Activated CD4-positive, alpha-beta T cell treated with anti-CD3 and anti-CD28 coated beads, Interleukin-2, amount 50 U/mL, for 16 hours (primary cell): ENCODE measurements around the gene GPER1.

Source experiments
- DNase-seq: peaks from one replicate; pipeline ENCODE4 v3.0.0-alpha.2; 2020

GPER1 gene

GRCh38 chr7:1090686-1091643 lies 3.1 kb downstream of the GPER1 start:
- no peak for DNase-seq

- DNase-seq = no peak
Observed at GRCh38 chr7:1091644-1092027, 3.7 kb downstream of the GPER1 start.

GRCh38 chr7:1092161-1092632 lies 4.3 kb downstream of the GPER1 start:
- DNase-seq = no peak

DNA sequence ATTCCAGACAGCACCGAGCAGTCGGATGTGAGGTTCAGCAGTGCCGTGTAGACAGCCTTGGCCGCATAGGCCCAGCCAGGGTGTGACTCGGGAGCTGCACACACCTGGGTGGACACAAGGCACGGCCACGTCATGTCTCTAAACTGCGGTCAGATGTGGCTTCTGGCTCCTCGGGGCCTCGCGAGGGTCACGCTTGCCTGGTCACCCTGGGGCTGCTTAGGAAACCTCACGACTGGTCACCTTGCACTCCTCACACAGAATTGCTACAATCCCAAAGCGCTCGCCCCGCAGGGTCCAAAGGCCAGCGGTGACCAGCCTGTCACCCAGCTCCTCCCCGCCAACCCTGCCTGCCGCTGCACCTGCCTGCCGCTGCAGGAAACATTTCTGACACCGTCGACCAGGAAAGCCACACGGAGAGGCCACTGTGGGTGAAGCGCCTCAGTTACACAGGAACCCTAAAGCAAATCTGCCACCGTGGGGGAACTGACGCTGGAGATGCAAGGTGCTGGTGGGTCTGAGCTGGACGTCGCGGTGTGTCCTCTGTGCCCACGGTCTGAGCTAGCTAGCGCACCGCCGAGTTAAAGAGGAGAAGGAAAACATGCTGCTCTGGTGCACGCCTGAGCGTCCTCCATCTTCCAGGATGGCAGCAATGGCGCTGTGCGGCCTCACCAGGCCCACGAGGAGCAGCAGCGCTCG lies 5.0 kb downstream of the GPER1 start:
- no peak for DNase-seq

DNA sequence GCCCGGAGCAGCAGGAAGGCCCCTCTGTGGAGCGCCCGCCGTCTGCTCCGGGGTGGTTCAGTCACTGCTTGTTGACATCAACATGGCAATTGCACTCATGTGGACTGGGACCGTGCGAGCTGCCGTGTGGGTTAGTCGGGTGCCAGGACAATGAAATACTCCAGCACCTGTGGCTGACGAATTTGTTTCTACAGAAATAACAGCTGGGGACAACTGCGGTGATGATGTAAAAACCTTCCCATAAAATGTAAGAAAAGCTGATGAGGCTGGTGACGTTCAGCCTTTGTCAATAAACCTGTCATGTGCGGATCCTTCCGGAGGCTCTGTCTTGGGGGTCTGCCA lies 5.6 kb downstream of the GPER1 start:
- no peak for DNase-seq

DNA sequence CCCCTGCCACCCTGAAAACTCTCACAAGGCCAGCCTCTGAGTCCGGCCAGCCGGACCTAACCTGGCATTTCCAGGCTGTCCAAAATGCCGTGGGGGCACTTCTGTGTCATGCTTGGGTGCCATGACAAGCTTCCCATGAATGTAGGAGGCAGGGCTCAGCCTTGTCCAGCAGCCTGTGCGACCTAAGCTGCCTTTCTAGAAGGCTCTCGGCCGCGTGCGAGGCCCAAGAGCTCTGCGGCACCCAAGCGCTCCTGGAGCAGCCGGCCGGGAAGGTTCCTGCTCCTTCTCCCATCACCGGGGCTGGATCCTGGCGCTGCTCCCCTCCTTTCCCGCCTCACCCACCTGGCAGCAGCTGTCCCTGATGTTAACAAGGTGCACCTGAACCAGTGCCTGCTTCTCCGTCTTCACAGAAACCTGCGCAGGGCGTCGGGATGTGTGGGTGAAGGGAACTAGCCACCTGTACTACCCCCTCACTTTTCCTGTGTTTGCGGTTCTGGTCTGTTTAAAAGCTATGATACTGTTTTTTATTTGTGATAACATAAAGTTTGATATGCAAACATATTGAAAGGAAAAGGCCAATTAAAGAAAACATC lies 6.1 kb downstream of the GPER1 start:
- DNase-seq = no peak

- no peak for DNase-seq
Observed at GRCh38 chr7:1094870-1095269, 7.0 kb downstream of the GPER1 start.

GRCh38 chr7:1095621-1096155 lies 7.8 kb downstream of the GPER1 start:
- DNase-seq = no peak

GRCh38 chr7:1096156-1097119 lies 8.5 kb downstream of the GPER1 start:
- no peak for DNase-seq

GRCh38 chr7:1097120-1097504 lies 9.2 kb downstream of the GPER1 start:
- DNase-seq = no peak

GRCh38 chr7:1098243-1099153 lies 10.6 kb downstream of the GPER1 start:
- no peak for DNase-seq

DNA sequence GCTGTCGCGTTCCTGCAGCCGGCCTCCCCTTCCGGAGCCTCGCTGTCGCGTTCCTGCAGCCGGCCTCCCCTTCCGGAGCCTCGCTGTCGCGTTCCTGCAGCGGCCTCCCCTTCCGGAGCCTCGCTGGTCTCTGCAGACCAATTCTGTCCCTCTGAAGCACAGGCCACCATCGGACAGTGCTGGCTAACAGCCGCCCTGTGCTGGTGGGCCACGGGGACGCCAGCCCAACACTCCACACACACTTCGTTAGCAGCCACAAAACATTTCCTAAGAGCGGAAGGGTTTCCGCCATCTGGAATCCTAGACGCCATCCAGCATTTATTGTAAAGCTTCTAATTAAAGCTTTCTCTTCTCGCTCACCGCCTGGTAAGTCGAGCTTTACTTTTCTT lies 11.2 kb downstream of the GPER1 start:
- DNase-seq = no peak

DNA sequence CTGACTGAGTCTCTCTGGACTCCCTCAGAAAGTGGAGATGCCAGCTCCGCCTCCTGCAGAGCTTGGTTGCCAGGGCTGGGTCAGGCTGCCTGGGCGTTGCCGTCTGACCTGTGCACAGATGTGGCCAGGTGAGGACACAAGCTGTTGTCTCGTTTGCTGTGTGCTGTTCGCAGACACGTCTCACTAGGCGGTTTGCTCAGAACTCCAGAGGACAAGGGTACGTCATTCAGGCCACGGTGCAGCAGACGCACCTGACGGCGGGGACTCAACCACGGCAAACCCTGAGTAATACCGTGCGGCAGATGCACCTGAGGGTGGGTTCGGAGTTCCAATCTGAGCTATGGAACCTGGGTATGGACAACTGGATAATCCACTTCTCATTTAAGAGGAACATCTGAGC lies 11.7 kb downstream of the GPER1 start:
- DNase-seq = no peak

GRCh38 chr7:1100386-1100785 lies 12.5 kb downstream of the GPER1 start:
- no peak for DNase-seq

- no peak for DNase-seq
Observed at GRCh38 chr7:1100834-1101562, 13.1 kb downstream of the GPER1 start.

GRCh38 chr7:1101563-1102431 lies 13.9 kb downstream of the GPER1 start:
- no peak for DNase-seq

DNA sequence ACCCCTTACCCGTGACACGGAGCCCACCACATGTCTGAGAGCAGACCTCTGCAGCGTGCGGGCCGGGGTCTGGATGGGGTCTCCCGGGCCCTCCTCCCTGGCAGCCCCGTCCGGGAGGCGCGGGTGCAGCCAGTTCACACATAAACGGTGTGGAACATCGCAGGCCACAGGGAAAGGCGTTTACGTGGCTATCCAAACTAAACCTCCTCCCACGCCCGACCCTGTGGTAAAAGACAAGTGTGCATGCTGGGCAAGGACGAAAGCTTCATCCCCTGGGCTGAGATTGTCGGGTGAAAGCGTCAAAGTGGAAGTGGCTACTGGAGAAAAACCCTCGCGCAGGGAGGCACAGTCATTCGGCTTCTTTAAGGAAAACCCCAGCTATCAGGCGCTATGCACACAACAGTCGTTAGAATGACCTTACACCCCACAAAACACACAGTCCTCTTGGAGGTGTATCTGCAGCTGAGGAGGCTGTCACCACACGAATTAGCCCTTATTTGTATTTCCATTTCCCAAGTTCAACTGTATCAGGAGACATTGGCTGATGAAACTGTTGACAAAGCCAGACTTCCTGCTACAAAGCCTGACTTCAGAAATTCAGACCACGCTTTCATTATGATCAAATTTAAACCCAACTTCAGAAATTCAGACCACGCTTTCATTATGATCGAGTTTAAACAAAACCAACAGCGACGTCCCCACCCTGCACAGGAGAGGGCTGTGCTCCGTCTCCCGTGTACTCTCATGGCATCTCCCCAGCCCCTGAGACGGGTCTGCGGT lies 15.3 kb downstream of the GPER1 start:
- peak; percentile 83 for DNase-seq

- DNase-seq = no peak
Observed at GRCh38 chr7:1103789-1104515, 16.0 kb downstream of the GPER1 start.
